HEK293 (cell line): ENCODE results near the gene KLHL6.

Source experiments
- CTCF ChIA-PET: fragments of 350-600 bp; formaldehyde crosslinking; extraction: SDS; loops from one replicate; lab custom pipeline; 2021; ENCODE audit warnings: antibody characterized with exemption; lab: Yijun Ruan, JAX
- POLR2A ChIA-PET: fragments of 300-600 bp; formaldehyde crosslinking; extraction: SDS; loops from one replicate; lab custom pipeline; 2020; ENCODE audit warnings: antibody characterized with exemption, inconsistent platforms; lab: Yijun Ruan, JAX
- H3K27ac ChIP-seq: fragments of 200-500 bp; sonication (Bioruptor generic); 2 replicates; pipeline ENCODE4 v1.5.1; 2014; ENCODE audit warnings: low read depth, low read length, control low read depth, inconsistent platforms; ENCODE audit errors: extremely low read depth
- H3K36me3 ChIP-seq, 2 experiments: fragments of 200-500 bp in 1 of 2; sonication (Bioruptor generic) in 1 of 2; 1 replicate in 1 of 2; 2 replicates in 1 of 2; pipeline ENCODE4 v1.5.1; 2014 to 2017; ENCODE audit warnings: inconsistent platforms in 2 of 2, low read length in 2 of 2; ENCODE audit not compliant: control insufficient read depth in 2 of 2, insufficient read depth in 1 of 2
- H3K4me1 ChIP-seq: fragments of 200-500 bp; sonication (Bioruptor generic); 2 replicates; pipeline ENCODE4 v1.5.1; 2014; ENCODE audit warnings: mild to moderate bottlenecking, low read length, inconsistent platforms; ENCODE audit not compliant: control insufficient read depth, insufficient read depth
- H3K4me3 ChIP-seq: 2 replicates; pipeline ENCODE4 v1.5.1; 2011; ENCODE audit warnings: low read depth, mild to moderate bottlenecking, control low read depth, low read length, moderate library complexity
- H3K9me3 ChIP-seq: fragments of 200-500 bp; sonication (Bioruptor generic); 2 replicates; pipeline ENCODE4 v1.5.1; 2014; ENCODE audit warnings: low read depth, low read length, inconsistent platforms; ENCODE audit not compliant: control insufficient read depth, insufficient read depth
- GLI4 ChIP-seq: fragments of 450-650 bp; formaldehyde crosslinking; IDR thresholded peaks from 2 replicates; pipeline ENCODE4 v1.5.1; 2016; ENCODE audit warnings: missing biosample characterization, missing genetic modification characterization
- HOXA7 ChIP-seq: sonication (generic); formaldehyde crosslinking; IDR thresholded peaks from 2 replicates; pipeline ENCODE4 v1.8.1; 2022; ENCODE audit warnings: missing genetic modification reagents, borderline replicate concordance
- MEIS1 ChIP-seq: sonication (generic); formaldehyde crosslinking; IDR thresholded peaks from 2 replicates; pipeline ENCODE4 v1.8.1; 2022; ENCODE audit warnings: missing genetic modification reagents, mild to moderate bottlenecking, borderline replicate concordance
- SALL2 ChIP-seq: fragments of 450-650 bp; formaldehyde crosslinking; IDR thresholded peaks from 2 replicates; pipeline ENCODE4 v1.5.0; 2017; ENCODE audit warnings: missing biosample characterization, mild to moderate bottlenecking, missing genetic modification characterization, borderline replicate concordance
- YY2 ChIP-seq: fragments of 450-650 bp; formaldehyde crosslinking; IDR thresholded peaks from 2 replicates; pipeline ENCODE4 v1.5.1; 2016; ENCODE audit warnings: missing biosample characterization, missing genetic modification characterization
- ZBTB20 ChIP-seq: fragments of 450-650 bp; formaldehyde crosslinking; IDR thresholded peaks from 2 replicates; pipeline ENCODE4 v1.5.1; 2016; ENCODE audit warnings: missing biosample characterization, missing genetic modification characterization
- ZFP3 ChIP-seq: fragments of 450-650 bp; formaldehyde crosslinking; IDR thresholded peaks from 2 replicates; pipeline ENCODE4 v1.5.1; 2016; ENCODE audit warnings: low read depth, missing biosample characterization, missing genetic modification characterization
- ZFP37 ChIP-seq: fragments of 450-650 bp; formaldehyde crosslinking; IDR thresholded peaks from 2 replicates; pipeline ENCODE4 v1.5.1; 2016; ENCODE audit warnings: missing biosample characterization, missing genetic modification characterization
- ZNF132 ChIP-seq: fragments of 450-650 bp; formaldehyde crosslinking; IDR thresholded peaks from 2 replicates; pipeline ENCODE4 v1.5.1; 2017; ENCODE audit warnings: missing biosample characterization, missing genetic modification characterization, borderline replicate concordance
- ZNF157 ChIP-seq: fragments of 450-650 bp; formaldehyde crosslinking; IDR thresholded peaks from 2 replicates; pipeline ENCODE4 v1.5.1; 2016; ENCODE audit warnings: missing biosample characterization, missing genetic modification characterization
- ZNF221 ChIP-seq: fragments of 450-650 bp; formaldehyde crosslinking; IDR thresholded peaks from 2 replicates; pipeline ENCODE4 v1.5.1; 2017; ENCODE audit warnings: missing biosample characterization, missing genetic modification characterization, borderline replicate concordance
- ZNF302 ChIP-seq: fragments of 450-650 bp; formaldehyde crosslinking; IDR thresholded peaks from 2 replicates; pipeline ENCODE4 v1.5.1; 2016; ENCODE audit warnings: missing biosample characterization, missing genetic modification characterization, low read depth
- ZNF473 ChIP-seq: fragments of 450-650 bp; formaldehyde crosslinking; IDR thresholded peaks from 2 replicates; pipeline ENCODE4 v1.5.1; 2017; ENCODE audit warnings: missing biosample characterization, missing genetic modification characterization
- ZNF610 ChIP-seq: fragments of 450-650 bp; formaldehyde crosslinking; IDR thresholded peaks from 2 replicates; pipeline ENCODE4 v1.5.1; 2016; ENCODE audit warnings: missing biosample characterization, missing genetic modification characterization, borderline replicate concordance
- ZNF629 ChIP-seq: fragments of 450-650 bp; formaldehyde crosslinking; IDR thresholded peaks from 2 replicates; pipeline ENCODE4 v1.5.1; 2017; ENCODE audit warnings: missing biosample characterization, missing genetic modification characterization
- ZNF791 ChIP-seq: fragments of 450-650 bp; formaldehyde crosslinking; IDR thresholded peaks from 2 replicates; pipeline ENCODE4 v1.5.1; 2016; ENCODE audit warnings: missing biosample characterization, missing genetic modification characterization
- TF ChIP-seq, protein P1 (sequence below): fragments of 450-650 bp; formaldehyde crosslinking; IDR thresholded peaks from 2 replicates; pipeline ENCODE4 v1.5.1; 2016; ENCODE audit warnings: missing biosample characterization, missing genetic modification characterization
- TF ChIP-seq, protein P2 (sequence below): fragments of 450-650 bp; formaldehyde crosslinking; IDR thresholded peaks from 2 replicates; pipeline ENCODE4 v1.5.1; 2016; ENCODE audit warnings: missing biosample characterization, missing genetic modification characterization
- TF ChIP-seq, protein P3 (sequence below): fragments of 450-650 bp; formaldehyde crosslinking; IDR thresholded peaks from 2 replicates; pipeline ENCODE4 v1.5.1; 2016; ENCODE audit warnings: missing biosample characterization, missing genetic modification characterization, low read depth
- TF ChIP-seq, protein P4 (sequence below): fragments of 450-650 bp; formaldehyde crosslinking; IDR thresholded peaks from 2 replicates; pipeline ENCODE4 v1.5.1; 2016; ENCODE audit warnings: missing biosample characterization, missing genetic modification characterization
- TF ChIP-seq, protein P5 (sequence below): fragments of 450-650 bp; formaldehyde crosslinking; IDR thresholded peaks from 2 replicates; pipeline ENCODE4 v1.5.1; 2016; ENCODE audit warnings: missing biosample characterization, missing genetic modification characterization
- TF ChIP-seq, protein P6 (sequence below): fragments of 450-650 bp; formaldehyde crosslinking; IDR thresholded peaks from 2 replicates; pipeline ENCODE4 v1.5.1; 2016; ENCODE audit warnings: missing biosample characterization, missing genetic modification characterization
- TF ChIP-seq, protein P7 (sequence below): fragments of 450-650 bp; formaldehyde crosslinking; IDR thresholded peaks from 2 replicates; pipeline ENCODE4 v1.5.1; 2016; ENCODE audit warnings: missing biosample characterization, missing genetic modification characterization

Gene KLHL6

DNA sequence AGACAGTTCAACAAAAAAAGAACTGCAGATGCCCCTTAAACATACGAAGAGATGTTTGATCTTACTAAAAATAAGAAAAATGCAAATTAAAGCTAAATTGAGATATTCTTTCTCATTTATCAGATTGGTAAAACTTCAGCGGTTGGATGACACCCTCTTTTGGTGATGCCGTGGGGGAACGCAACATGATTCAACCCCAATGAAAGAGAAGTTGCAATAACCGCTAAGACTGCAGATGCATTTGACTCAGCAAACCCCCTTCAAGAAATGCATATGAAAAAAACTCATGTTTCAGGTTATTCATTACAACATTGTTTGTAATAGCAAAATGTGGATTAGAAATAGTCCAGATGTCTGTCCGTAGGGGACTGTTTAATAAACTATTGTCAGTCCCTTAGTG lies 3.6 kb downstream of the KLHL6 start:
- Histone ChIP-seq H3K27ac (no peak overlapping the region), H3K9me3 (no peaks in the 10 kb centered on the region), H3K4me1 (no peaks in the 10 kb centered on the region)
- CTCF ChIA-PET = no interaction called here
- TF ChIP-seq GLI4 (tag by site-specific recombination) (no peak), ZNF791 (no peak), ZNF629 (no peak), HOXA7 (no peak), ZNF302 (tag by site-specific recombination) (no peak), ZBTB20 (no peak), YY2 (tag by site-specific recombination) (no peak), ZFP37 (tag by site-specific recombination) (no peak), SALL2 (tag by site-specific recombination) (no peak), MEIS1 (CRISPR knock-in tag) (no peak), ZFP3 (no peak), ZNF157 (tag by site-specific recombination) (no peak)
- TF ChIP-seq, protein P1, sequence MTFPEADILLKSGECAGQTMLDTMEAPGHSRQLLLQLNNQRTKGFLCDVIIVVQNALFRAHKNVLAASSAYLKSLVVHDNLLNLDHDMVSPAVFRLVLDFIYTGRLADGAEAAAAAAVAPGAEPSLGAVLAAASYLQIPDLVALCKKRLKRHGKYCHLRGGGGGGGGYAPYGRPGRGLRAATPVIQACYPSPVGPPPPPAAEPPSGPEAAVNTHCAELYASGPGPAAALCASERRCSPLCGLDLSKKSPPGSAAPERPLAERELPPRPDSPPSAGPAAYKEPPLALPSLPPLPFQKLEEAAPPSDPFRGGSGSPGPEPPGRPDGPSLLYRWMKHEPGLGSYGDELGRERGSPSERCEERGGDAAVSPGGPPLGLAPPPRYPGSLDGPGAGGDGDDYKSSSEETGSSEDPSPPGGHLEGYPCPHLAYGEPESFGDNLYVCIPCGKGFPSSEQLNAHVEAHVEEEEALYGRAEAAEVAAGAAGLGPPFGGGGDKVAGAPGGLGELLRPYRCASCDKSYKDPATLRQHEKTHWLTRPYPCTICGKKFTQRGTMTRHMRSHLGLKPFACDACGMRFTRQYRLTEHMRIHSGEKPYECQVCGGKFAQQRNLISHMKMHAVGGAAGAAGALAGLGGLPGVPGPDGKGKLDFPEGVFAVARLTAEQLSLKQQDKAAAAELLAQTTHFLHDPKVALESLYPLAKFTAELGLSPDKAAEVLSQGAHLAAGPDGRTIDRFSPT = no peak
- TF ChIP-seq, protein P2, sequence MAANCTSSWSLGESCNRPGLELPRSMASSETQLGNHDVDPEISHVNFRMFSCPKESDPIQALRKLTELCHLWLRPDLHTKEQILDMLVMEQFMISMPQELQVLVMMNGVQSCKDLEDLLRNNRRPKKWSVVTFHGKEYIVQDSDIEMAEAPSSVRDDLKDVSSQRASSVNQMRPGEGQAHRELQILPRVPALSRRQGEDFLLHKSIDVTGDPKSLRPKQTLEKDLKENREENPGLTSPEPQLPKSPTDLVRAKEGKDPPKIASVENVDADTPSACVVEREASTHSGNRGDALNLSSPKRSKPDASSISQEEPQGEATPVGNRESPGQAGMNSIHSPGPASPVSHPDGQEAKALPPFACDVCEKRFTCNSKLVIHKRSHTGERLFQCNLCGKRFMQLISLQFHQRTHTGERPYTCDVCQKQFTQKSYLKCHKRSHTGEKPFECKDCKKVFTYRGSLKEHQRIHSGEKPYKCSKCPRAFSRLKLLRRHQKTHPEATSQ (tag by site-specific recombination) = no peak
- TF ChIP-seq, protein P3, sequence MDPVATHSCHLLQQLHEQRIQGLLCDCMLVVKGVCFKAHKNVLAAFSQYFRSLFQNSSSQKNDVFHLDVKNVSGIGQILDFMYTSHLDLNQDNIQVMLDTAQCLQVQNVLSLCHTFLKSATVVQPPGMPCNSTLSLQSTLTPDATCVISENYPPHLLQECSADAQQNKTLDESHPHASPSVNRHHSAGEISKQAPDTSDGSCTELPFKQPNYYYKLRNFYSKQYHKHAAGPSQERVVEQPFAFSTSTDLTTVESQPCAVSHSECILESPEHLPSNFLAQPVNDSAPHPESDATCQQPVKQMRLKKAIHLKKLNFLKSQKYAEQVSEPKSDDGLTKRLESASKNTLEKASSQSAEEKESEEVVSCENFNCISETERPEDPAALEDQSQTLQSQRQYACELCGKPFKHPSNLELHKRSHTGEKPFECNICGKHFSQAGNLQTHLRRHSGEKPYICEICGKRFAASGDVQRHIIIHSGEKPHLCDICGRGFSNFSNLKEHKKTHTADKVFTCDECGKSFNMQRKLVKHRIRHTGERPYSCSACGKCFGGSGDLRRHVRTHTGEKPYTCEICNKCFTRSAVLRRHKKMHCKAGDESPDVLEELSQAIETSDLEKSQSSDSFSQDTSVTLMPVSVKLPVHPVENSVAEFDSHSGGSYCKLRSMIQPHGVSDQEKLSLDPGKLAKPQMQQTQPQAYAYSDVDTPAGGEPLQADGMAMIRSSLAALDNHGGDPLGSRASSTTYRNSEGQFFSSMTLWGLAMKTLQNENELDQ = no peak
- TF ChIP-seq, all 188 proteins: peak for 0
- H3K36me3 ChIP-seq = no peaks in the 10 kb centered on the region
- no peak overlapping the region for H3K4me3 ChIP-seq
- POLR2A ChIA-PET = no interaction called here

DNA sequence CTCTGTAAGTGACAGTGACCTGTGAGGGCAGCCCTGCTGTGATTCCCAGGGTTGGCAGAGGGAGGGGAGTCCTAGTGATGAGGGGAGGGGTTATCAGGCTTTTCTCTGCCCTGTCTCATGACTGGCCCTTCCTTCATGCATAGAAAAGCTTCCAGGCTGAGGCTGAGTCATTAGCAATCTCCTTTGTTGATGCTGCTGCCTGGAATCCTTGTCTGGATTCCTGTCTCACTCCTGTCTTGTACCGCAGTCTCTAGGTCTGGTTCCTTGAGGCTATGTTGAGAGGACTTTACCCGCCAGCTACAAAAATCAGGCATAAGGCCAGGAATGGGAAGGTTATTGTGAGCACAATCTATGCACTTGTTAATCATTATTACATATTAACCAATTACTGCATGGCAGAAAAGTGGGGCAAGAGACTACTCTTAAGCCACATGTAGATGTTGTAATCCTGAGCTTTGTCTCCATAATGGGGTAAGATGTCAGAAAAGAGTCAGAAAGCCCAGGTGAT lies 7.2 kb downstream of the KLHL6 start:
- no peaks in the 10 kb centered on the region for H3K36me3 ChIP-seq
- ChIA-PET CTCF (interaction anchor here (0.6 kb wide), 1 partner anchor 11 kb away, joined by 3 read pairs; no protein-coding TSS in a partner anchor), POLR2A (no interaction called here)
- H3K9me3 ChIP-seq = no peaks in the 10 kb centered on the region
- no peaks in the 10 kb centered on the region for H3K4me1 ChIP-seq
- no peak overlapping the region for H3K4me3 ChIP-seq
- no peak overlapping the region for H3K27ac ChIP-seq
- TF ChIP-seq, protein P4, sequence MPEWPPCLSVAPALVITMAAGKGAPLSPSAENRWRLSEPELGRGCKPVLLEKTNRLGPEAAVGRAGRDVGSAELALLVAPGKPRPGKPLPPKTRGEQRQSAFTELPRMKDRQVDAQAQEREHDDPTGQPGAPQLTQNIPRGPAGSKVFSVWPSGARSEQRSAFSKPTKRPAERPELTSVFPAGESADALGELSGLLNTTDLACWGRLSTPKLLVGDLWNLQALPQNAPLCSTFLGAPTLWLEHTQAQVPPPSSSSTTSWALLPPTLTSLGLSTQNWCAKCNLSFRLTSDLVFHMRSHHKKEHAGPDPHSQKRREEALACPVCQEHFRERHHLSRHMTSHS = no peak
- TF ChIP-seq, protein P5, sequence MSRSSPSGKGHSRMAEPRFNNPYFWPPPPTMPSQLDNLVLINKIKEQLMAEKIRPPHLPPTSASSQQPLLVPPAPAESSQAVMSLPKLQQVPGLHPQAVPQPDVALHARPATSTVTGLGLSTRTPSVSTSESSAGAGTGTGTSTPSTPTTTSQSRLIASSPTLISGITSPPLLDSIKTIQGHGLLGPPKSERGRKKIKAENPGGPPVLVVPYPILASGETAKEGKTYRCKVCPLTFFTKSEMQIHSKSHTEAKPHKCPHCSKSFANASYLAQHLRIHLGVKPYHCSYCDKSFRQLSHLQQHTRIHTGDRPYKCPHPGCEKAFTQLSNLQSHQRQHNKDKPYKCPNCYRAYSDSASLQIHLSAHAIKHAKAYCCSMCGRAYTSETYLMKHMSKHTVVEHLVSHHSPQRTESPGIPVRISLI (tag by site-specific recombination) = no peak
- TF ChIP-seq ZNF221 (tag by site-specific recombination) (no peak), ZNF132 (no peak), HOXA7 (no peak), ZNF473 (no peak), ZNF610 (no peak)
- TF ChIP-seq, protein P6, sequence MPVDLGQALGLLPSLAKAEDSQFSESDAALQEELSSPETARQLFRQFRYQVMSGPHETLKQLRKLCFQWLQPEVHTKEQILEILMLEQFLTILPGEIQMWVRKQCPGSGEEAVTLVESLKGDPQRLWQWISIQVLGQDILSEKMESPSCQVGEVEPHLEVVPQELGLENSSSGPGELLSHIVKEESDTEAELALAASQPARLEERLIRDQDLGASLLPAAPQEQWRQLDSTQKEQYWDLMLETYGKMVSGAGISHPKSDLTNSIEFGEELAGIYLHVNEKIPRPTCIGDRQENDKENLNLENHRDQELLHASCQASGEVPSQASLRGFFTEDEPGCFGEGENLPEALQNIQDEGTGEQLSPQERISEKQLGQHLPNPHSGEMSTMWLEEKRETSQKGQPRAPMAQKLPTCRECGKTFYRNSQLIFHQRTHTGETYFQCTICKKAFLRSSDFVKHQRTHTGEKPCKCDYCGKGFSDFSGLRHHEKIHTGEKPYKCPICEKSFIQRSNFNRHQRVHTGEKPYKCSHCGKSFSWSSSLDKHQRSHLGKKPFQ (tag by site-specific recombination) = no peak
- TF ChIP-seq, protein P7, sequence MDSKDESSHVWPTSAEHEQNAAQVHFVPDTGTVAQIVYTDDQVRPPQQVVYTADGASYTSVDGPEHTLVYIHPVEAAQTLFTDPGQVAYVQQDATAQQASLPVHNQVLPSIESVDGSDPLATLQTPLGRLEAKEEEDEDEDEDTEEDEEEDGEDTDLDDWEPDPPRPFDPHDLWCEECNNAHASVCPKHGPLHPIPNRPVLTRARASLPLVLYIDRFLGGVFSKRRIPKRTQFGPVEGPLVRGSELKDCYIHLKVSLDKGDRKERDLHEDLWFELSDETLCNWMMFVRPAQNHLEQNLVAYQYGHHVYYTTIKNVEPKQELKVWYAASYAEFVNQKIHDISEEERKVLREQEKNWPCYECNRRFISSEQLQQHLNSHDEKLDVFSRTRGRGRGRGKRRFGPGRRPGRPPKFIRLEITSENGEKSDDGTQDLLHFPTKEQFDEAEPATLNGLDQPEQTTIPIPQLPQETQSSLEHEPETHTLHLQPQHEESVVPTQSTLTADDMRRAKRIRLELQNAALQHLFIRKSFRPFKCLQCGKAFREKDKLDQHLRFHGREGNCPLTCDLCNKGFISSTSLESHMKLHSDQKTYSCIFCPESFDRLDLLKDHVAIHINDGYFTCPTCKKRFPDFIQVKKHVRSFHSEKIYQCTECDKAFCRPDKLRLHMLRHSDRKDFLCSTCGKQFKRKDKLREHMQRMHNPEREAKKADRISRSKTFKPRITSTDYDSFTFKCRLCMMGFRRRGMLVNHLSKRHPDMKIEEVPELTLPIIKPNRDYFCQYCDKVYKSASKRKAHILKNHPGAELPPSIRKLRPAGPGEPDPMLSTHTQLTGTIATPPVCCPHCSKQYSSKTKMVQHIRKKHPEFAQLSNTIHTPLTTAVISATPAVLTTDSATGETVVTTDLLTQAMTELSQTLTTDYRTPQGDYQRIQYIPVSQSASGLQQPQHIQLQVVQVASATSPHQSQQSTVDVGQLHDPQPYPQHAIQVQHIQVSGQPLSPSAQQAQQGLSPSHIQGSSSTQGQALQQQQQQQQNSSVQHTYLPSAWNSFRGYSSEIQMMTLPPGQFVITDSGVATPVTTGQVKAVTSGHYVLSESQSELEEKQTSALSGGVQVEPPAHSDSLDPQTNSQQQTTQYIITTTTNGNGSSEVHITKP (tag by site-specific recombination) = no peak
